GM21381 (cell line): ENCODE data around the gene ARHGAP28.
"Not testable (repeated sequence)": the region's sequence is repeated elsewhere in the genome, so short reads cannot be mapped to it uniquely, and the experiment has no call there.

Experiments used
- ATAC-seq: cut with Tn5 transposase; IDR thresholded peaks from one replicate; pipeline ENCODE4 v1.9.1; 2021; ENCODE audit warnings: mild to moderate bottlenecking, moderate library complexity; ENCODE audit not compliant: unreplicated experiment

Gene ARHGAP28

DNA sequence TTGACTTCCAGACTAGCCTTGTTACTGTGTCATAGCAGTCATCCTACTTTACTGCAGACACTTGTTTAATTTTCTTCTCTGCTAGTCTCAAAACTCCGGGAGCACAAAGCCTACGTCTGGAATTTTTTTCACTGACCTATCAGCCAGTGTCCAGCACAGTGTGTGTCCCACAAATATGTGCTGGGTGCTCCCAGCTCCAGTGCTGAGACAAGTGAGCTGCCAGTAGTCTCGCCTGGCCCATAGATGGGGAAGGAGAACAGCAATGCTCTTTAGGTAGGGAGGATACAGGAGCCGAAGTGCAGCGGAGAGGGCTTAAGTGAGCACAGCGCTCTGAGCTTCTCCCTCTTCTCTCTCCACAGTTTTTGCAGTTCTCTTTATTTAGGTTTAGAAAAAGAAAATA is 34.0 kb downstream of the ARHGAP28 start:
- no peak for ATAC-seq

GRCh38 chr18:6764382-6764781 is 34.9 kb downstream of the ARHGAP28 start:
- ATAC-seq, result no peak

DNA sequence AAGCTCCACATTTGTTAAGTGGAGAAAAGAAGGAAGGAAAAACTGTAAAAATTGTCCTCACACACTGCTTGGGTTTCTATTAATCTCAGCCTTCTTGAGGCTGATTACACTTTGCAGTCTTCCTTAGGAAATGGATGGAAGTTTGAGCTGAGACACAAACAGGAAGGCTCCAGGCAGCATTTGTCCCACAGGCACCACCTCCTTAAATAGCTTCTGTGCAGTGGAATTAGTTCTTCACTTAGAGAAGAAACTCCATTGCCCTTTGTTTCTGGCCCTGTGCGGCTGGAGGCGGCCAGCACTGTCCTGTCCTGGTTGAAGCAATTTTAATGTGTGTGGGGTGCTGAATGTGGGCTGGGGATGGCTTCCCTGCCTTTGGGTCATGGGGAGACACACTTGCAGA is 44.3 kb downstream of the ARHGAP28 start:
- ATAC-seq, result no peak

GRCh38 chr18:6775237-6775636 is 45.7 kb downstream of the ARHGAP28 start:
- ATAC-seq, result no peak

DNA sequence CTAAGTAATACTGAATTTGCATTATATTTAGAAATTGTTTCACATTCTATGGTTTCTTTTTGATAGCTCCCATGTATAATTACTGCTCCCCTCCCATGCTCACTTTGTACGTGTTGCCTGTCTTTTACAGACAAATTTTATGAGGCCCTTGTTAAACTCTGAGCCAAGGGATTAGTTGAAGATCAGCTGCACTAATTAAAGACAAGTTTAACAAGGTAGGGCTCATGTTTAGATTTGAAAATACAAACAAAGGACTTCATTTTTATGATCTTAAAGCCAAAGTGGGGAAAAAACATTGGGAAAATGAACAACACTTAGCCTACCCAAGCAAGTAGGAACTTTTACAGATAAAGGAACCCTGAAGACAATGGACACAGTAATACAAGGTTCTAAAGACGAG is 46.2 kb downstream of the ARHGAP28 start:
- no peak for ATAC-seq

GRCh38 chr18:6776188-6776587 is 46.7 kb downstream of the ARHGAP28 start:
- ATAC-seq, result no peak

DNA sequence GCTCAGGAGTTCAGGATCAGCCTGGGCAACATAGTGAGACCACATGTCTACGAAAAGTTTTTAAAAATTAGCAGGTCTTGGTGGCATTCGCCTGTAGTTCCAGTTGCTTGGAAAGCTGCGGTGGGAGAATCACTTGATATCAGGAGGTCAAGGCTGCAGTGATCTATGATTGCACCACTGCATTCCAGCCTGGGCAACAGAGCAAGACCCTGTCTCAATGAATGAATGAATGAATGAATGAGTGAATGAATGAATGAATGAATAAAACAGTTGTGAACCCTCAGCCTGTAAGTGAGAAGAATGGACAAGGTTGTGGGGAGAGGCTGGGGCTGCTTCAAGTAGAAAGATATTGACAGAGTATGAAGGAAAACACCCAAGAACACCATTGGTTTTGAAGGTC is 48.0 kb downstream of the ARHGAP28 start:
- ATAC-seq, result no peak

DNA sequence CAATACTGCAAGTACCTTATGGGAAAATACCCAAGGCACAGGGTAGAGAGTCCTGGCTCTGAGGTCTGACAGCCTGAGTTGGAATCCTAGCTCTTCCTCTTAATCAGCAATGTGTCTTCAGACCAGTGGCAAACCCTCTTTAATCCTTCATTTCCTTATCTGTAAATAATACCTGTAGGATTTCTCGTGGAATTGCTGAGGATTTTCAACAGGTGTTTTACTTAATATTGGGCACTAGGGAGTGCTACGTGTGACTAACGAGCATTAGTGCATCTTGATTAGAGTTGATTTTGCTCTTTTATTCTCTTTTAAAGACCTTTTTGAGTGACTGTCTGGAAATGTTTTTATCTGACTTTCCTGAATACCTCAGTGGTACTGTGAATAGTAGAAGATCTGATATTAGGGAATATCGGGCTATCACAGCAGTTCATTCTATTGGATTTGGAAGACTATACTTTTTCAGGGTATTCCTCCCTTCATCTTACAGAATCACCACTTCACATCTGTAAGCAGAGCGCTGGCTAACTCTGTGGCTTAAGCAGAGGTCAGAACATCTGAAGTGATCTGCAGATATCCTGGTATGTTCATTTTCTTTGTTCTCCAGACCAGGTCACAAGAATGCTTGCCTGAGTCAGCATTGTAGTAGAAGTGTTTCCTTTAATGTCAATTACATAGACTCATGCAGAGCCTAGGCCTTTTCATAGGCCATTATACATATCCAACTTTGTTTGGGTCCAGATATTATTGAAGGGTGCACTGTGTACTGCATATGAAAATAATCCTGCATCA is 49.1 kb downstream of the ARHGAP28 start:
- ATAC-seq, result no peak

DNA sequence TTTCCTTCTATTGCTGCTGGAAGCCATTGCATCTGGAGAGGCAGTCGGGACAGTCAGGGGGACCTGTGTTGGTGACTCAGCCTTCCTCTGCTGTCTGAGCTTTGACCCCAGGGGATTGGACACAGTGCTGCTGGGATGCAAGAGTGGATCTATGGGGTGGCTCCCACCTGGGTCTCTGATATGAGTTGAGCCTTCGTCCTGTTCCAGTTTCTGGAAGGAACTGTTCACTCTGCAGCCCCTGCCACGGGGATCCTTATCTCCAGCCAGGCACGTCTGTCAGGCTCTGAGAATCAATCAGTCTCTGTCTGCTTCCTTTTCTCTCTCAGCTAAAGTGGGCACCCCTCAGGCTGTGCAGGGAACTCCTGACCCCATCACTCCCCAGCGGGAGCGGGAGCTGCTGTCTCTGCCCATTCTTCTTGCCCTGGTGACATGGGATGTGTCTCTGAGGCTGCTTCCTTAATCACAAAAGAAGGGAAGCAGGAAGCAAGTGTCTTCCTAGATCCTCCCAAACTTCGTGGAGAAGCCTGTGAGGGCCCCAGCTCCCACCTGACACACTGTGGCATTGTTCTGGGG is 51.7 kb downstream of the ARHGAP28 start:
- no peak for ATAC-seq

GRCh38 chr18:6781796-6782195 is 52.3 kb downstream of the ARHGAP28 start:
- ATAC-seq, result no peak

- ATAC-seq, result no peak
Measured at GRCh38 chr18:6782861-6783260, 53.3 kb downstream of the ARHGAP28 start.

DNA sequence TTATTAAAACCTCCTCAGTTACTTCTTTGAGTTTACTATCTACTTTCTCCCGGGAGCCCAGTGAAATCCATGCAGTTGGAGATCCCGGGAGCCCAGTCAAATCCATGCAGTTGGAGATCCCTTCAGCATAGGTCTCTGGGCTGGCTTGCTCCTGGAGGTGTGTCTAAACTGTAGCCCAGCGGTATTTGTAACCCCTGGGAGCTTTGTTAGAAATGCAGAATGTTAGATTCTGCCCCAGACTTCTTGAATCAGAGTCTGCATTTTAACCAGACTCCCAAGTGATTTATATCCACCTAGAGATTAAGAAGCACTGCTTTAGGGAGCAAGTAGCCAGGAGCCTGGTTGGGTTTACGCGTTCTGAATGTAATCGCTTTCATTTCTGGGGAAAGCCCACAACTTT is 54.5 kb downstream of the ARHGAP28 start:
- no peak for ATAC-seq

- ATAC-seq, result no peak
Measured at GRCh38 chr18:6785001-6785400, 55.5 kb downstream of the ARHGAP28 start.

DNA sequence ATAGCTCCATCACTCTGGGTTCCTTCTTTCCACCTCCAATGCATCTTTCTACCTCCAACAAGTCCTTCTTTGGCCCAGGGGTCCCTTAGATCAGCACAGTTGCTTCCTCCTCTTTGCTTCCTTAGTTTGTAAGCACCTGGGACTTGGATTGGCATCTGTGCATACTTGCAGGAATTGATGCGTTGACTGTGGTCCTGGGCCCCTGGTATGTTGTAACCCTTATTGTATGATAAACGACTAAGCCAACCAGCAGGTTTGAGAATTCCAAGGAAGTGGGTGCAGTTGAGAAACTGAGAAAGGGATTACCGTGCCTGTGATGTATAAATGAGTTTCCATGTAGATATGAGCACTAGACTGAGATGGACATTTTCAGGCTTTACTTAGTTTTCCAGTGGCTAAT is 55.9 kb downstream of the ARHGAP28 start:
- ATAC-seq, result no peak

GRCh38 chr18:6792391-6792790 is 62.9 kb downstream of the ARHGAP28 start:
- no peak for ATAC-seq

DNA sequence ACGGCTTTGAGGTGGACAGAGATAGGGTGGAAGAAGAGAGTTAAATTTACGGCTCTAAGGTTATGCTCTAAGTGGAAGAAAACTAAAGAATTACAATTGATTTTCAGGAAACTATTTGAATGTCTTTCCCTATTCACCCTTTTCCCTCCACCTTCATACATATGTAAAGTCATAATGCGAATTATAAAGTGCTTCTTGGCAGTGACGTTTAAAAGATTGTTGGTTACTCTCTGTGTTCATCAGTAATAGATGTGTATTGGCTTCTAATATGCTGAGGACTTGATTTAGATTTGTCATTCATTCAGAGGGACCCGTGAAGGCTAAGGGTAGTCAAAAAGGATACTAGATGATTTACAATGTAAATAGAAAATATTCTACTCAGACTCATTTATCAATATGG is 63.9 kb downstream of the ARHGAP28 start:
- no peak for ATAC-seq

DNA sequence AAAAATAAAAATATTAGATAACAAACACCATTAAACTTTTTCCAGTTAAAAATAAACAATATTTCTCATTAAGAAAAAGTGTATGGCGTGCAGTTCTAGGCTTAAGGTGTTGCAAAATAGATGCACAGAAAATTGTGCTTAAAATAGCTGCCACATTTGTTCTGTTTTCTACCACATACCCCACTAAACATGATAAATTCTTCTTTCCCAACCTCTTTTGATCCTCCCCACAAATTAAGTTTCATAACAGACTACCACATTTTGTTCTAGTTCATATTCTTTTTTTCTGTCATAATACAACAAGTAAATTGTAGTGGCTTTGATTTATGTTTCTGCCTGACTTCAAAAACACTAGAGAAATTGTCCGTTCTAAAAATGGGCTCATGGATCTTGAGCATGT is 64.5 kb downstream of the ARHGAP28 start:
- ATAC-seq, result no peak

- ATAC-seq, result no peak
Measured at GRCh38 chr18:6795307-6795706, 65.8 kb downstream of the ARHGAP28 start.

- ATAC-seq, result no peak
Measured at GRCh38 chr18:6796511-6796910, 67.0 kb downstream of the ARHGAP28 start.

GRCh38 chr18:6797171-6797570 is 67.7 kb downstream of the ARHGAP28 start:
- no peak for ATAC-seq

GRCh38 chr18:6798896-6799295 is 69.4 kb downstream of the ARHGAP28 start:
- no peak for ATAC-seq

- not testable (repeated sequence) for ATAC-seq
Measured at GRCh38 chr18:6800309-6800708, 70.8 kb downstream of the ARHGAP28 start.
